Measurements from ENCODE around the gene FAM177A1. TPM values are rescaled to one million over a fixed set of nuclear protein-coding genes. Genes with fewer than 3 reads are reported as not detected.
A peak's percentile ranks its signal among the peaks of the same experiment; 100 is the strongest.

Gene FAM177A1
- total and polyA plus RNA-seq, 2 of the 13 experiments (the other 11 are each of a cell fraction or from before 2014, with no cell fraction given): 72.9 to 119 TPM

GRCh38 chr14:35122696-35123387, 76.8 kb downstream of the FAM177A1 start (continued):
- TF ChIP-seq AGO1 (IDR thresholded peaks at IDR 0.05; ENCODE audit: low read depth, low read length, poor library complexity, severe bottlenecking): no peak
- TF ChIP-seq SMC3 (IDR thresholded peaks at IDR 0.05; ENCODE audit: low read length): no peak; the same call in 1 of the 2 replicates
- peak; percentile 49; the same call in 1 of the 2 replicates for TF ChIP-seq TIGD3 (CRISPR knock-in tag; IDR thresholded peaks at IDR 0.05; ENCODE audit: borderline replicate concordance)
- TF ChIP-seq SSRP1 (CRISPR knock-in tag; IDR thresholded peaks at IDR 0.05): 0 out of 2 replicates have a peak, but pooled peaks have one; percentile 46
- TF ChIP-seq ZNF331 (CRISPR knock-in tag; IDR thresholded peaks at IDR 0.05): peak; percentile 25; the same call in 1 of the 2 replicates
- 0 out of 2 replicates have a peak, but pooled peaks have one; percentile 3 for TF ChIP-seq ZNF703 (CRISPR knock-in tag; IDR thresholded peaks at IDR 0.05; ENCODE audit: borderline replicate concordance)
- no peak; the same call in 1 of the 2 replicates for TF ChIP-seq ZNF746 (CRISPR knock-in tag; IDR thresholded peaks at IDR 0.05)
- peak; percentile 94; the same call in 1 of the 2 replicates for TF ChIP-seq NRL (CRISPR knock-in tag; IDR thresholded peaks at IDR 0.05; ENCODE audit: borderline replicate concordance)
- TF ChIP-seq FOSL2 (CRISPR knock-in tag; IDR thresholded peaks at IDR 0.05): no peak
- no peak; the same call in 1 of the 2 replicates for TF ChIP-seq ZGPAT (CRISPR knock-in tag; IDR thresholded peaks at IDR 0.05)
- TF ChIP-seq IKZF5 (CRISPR knock-in tag; IDR thresholded peaks at IDR 0.05): no peak
- peak; percentile 39; the same call in 1 of the 2 replicates for TF ChIP-seq IRF2 (CRISPR knock-in tag; IDR thresholded peaks at IDR 0.05)
- TF ChIP-seq ZNF180 (CRISPR knock-in tag; IDR thresholded peaks at IDR 0.05; ENCODE audit: borderline replicate concordance, low read depth): no peak
- no peak for TF ChIP-seq ZNF629 (CRISPR knock-in tag; conservative IDR thresholded peaks at IDR 0.05)
- TF ChIP-seq ZNF235 (CRISPR knock-in tag; IDR thresholded peaks at IDR 0.05; ENCODE audit: borderline replicate concordance): peak; percentile 88; the same call in 1 of the 2 replicates
- peak; percentile 90; the same call in 1 of the 2 replicates for TF ChIP-seq ZNF678 (CRISPR knock-in tag; IDR thresholded peaks at IDR 0.05)
- peak; percentile 40; the same call in 1 of the 2 replicates for TF ChIP-seq ZSCAN12 (CRISPR knock-in tag; IDR thresholded peaks at IDR 0.05)
- TF ChIP-seq SALL2 (CRISPR knock-in tag; IDR thresholded peaks at IDR 0.05): no peak
- TF ChIP-seq ELK4 (CRISPR knock-in tag; IDR thresholded peaks at IDR 0.05; ENCODE audit: borderline replicate concordance): no peak
- peak; percentile 83 for TF ChIP-seq CAMTA2 (CRISPR knock-in tag; IDR thresholded peaks at IDR 0.05; ENCODE audit: borderline replicate concordance)
- peak; percentile 62 for TF ChIP-seq ZEB1 (IDR thresholded peaks at IDR 0.05; ENCODE audit: insufficient replicate concordance, low read depth)
- no peak for TF ChIP-seq MAF1 (CRISPR knock-in tag; IDR thresholded peaks at IDR 0.05; ENCODE audit: borderline replicate concordance)
- peak; percentile 28; the same call in 1 of the 2 replicates for TF ChIP-seq ESRRA (CRISPR knock-in tag; IDR thresholded peaks at IDR 0.05; ENCODE audit: low read depth)
- TF ChIP-seq ZNF816 (CRISPR knock-in tag; IDR thresholded peaks at IDR 0.05; ENCODE audit: borderline replicate concordance): peak; percentile 38; the same call in 1 of the 2 replicates
- TF ChIP-seq ZBTB7A (CRISPR knock-in tag; IDR thresholded peaks at IDR 0.05): no peak
- TF ChIP-seq CHCHD3 (CRISPR knock-in tag; IDR thresholded peaks at IDR 0.05): no peak
